ENCODE measurements around the gene HOXA2. TPM values are rescaled to one million over a fixed set of nuclear protein-coding genes. Genes with fewer than 3 reads are reported as not detected.
A peak's percentile ranks its signal among the peaks of the same experiment; 100 is the strongest.

The HOXA2 gene
- total RNA-seq, 4 donors from 2014 or later, result 0.29 to 0.88 (median 0.38) TPM; not detected in 1

- no peaks in the 10 kb centered on the region for H3K27me3 ChIP-seq
Measured at GRCh38 chr7:27096768-27097514, 5.5 kb downstream of the HOXA2 start.

DNA sequence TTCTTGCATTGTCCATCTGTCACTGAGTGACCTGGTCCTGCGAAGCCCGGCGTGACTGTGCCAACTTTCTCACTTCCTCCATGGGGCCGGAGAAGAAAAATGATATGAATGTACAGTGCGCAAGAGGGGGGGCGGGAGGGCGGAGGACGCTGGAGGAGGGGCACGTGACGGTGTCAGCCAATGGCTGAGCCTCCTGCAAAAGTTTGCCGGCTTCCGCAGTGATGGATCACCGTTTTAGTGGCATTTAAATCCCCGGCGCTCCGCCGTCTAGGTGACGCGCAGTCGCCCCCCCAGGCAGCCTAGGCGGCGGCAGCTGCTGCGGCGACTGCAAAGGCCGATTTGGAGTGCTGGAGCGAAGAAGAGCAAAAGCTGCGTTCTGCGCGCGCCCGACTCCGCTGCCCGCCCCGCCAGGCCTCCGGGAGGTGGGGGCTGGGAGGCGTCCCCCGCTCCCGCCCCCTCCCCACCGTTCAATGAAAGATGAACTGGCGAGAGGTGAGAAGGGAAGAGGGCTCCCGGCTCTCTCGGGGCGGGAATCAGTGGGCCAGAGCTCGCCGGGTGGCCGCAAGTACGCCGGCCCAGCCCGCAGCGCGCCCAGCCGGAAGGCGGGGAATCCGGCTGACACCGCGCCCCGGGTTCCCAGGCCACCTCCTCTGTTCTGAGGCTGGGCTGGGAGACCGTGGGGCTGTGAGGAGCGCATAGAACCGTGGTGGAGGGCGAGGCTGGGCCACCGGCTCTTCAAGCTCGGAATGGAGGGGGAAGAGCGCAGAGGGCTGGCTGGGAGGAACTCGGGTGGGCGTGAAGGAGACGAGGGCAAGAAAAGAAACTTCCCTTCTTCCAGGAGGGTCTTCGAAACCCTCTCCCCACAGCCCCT lies 6.4 kb downstream of the HOXA2 start, which contains the start of gene HOXA1:
Gene HOXA1 (minus strand): TSS at position 104 of the 871 bp plus-strand sequence. CDS start 88 bp downstream, at position 16.
- peak; percentile 52 to 55 for DNase-seq
- H3K27ac ChIP-seq, result peak within 1 kb of the TSS; percentile 73 to 82 (median 80)
- intact Hi-C loops (cut with DNase I; ENCODE audit: low total_unique reads), result loop anchor here (1.0 to 2.0 kb wide), 2 partner anchors 35 to 232 kb away; partner anchors contain the start of genes HOXA4 and SKAP2
- H3K27me3 ChIP-seq, result no peaks in the 10 kb centered on the region
- peak; percentile 82 to 83 for ATAC-seq
- H3K4me1 ChIP-seq, result peaks cover 11 to 24% of the 10 kb centered on the region in 2 donors
- H3K4me3 ChIP-seq, result peak within 1 kb of the TSS; percentile 78 to 97 (median 88)
- in situ Hi-C loops (cut with MboI; ENCODE audit: low sequenced_read_pairs in 4 of 4), result no loop called here
- no peaks in the 10 kb centered on the region for H3K36me3 ChIP-seq
- H3K9me3 ChIP-seq, result no peaks in the 10 kb centered on the region
- peak in 1 of 5 experiments; percentile 13 for TF ChIP-seq CTCF (IDR thresholded peaks at IDR 0.05 in 4 of 5, conservative IDR thresholded peaks at IDR 0.05 in 1 of 5)
- TF ChIP-seq POLR2A (IDR thresholded peaks at IDR 0.05), result peak; percentile 41 to 59

More at GRCh38 chr7:27096768-27097514, 5.5 kb downstream of the HOXA2 start:
- DNase-seq, result no peak
- in situ Hi-C loops (cut with MboI; ENCODE audit: low sequenced_read_pairs in 4 of 4) (no loop called here), intact Hi-C loops (cut with DNase I; ENCODE audit: low total_unique reads) (loop anchor here (1.0 to 2.0 kb wide), 2 partner anchors 34 to 233 kb away; partner anchors contain the start of genes HOXA4 and SKAP2)
- peak overlapping the region; percentile 73 to 82 (median 80) for H3K27ac ChIP-seq
- no peak for TF ChIP-seq POLR2A (IDR thresholded peaks at IDR 0.05)
- no peak for TF ChIP-seq CTCF (IDR thresholded peaks at IDR 0.05 in 4 of 5, conservative IDR thresholded peaks at IDR 0.05 in 1 of 5)
- H3K4me1 ChIP-seq, result peaks cover 11 to 24% of the 10 kb centered on the region in 2 donors
- peak overlapping the region; percentile 78 to 97 (median 88) for H3K4me3 ChIP-seq
- no peaks in the 10 kb centered on the region for H3K9me3 ChIP-seq
- peak; percentile 22 to 25 for ATAC-seq
- no peaks in the 10 kb centered on the region for H3K36me3 ChIP-seq

GRCh38 chr7:27095050-27095896 lies 7.2 kb downstream of the HOXA2 start:
- ATAC-seq, result no peak
- Histone ChIP-seq H3K27ac (peak overlapping the region in 1 of 4 donors; percentile 81), H3K4me3 (peak overlapping the region; percentile 78 to 97 (median 88)), H3K9me3 (no peaks in the 10 kb centered on the region), H3K27me3 (no peaks in the 10 kb centered on the region), H3K4me1 (peaks cover 11 to 24% of the 10 kb centered on the region in 2 donors), H3K36me3 (no peaks in the 10 kb centered on the region)
- in situ Hi-C loops (cut with MboI; ENCODE audit: low sequenced_read_pairs in 4 of 4), result no loop called here
- DNase-seq, result no peak
- TF ChIP-seq CTCF (IDR thresholded peaks at IDR 0.05 in 4 of 5, conservative IDR thresholded peaks at IDR 0.05 in 1 of 5) (no peak), POLR2A (IDR thresholded peaks at IDR 0.05) (no peak)
- intact Hi-C loops (cut with DNase I; ENCODE audit: low total_unique reads), result no loop called here

Measured in gastrocnemius medialis (tissue), 4 donors.